Measurements from ENCODE around the gene LRFN2. TPM values are rescaled to one million over a fixed set of nuclear protein-coding genes. Genes with fewer than 3 reads are reported as not detected.

The LRFN2 gene
- total and polyA plus RNA-seq, 2 experiments from 2014 or later, result 0.33 to 0.54 TPM

GRCh38 chr6:40630488-40630887 is 43.3 kb upstream of the LRFN2 start:
- Histone ChIP-seq H3K4me1 (ENCODE audit: insufficient read depth) (no peaks in the 10 kb centered on the region), H4K20me1 (ENCODE audit: insufficient read depth, poor library complexity, severe bottlenecking) (no peaks in the 10 kb centered on the region), H3K9me3 (ENCODE audit: low read depth) (no peaks in the 10 kb centered on the region), H3K4me3 (no peak overlapping the region), H3K27me3 (peaks cover 3% of the 10 kb centered on the region), H3K27ac (no peak overlapping the region), H2AFZ (no peak overlapping the region), H3K36me3 (replicated peaks; ENCODE audit: insufficient read depth, low read depth) (no peaks in the 10 kb centered on the region), H3K9me2 (replicated peaks; ENCODE audit: insufficient read depth) (no peaks in the 10 kb centered on the region), H3K79me2 (no peaks in the 10 kb centered on the region), H3K4me2 (no peak overlapping the region)
- 76% methylated on average over 5 of the region's 5 CpGs for WGBS (ENCODE audit: low lambda C conversion rate, missing lambda C conversion rate)
- TF ChIP-seq EZH2 (IDR thresholded peaks at IDR 0.05; ENCODE audit: borderline replicate concordance) (no peak), EZH2phosphoT487 (IDR thresholded peaks at IDR 0.05; ENCODE audit: low read depth, severe bottlenecking, unreplicated experiment) (no peak), CTCF (IDR thresholded peaks at IDR 0.05; ENCODE audit: poor library complexity) (no peak)
- no peak for DNase-seq (ENCODE audit: low spot score)

DNA sequence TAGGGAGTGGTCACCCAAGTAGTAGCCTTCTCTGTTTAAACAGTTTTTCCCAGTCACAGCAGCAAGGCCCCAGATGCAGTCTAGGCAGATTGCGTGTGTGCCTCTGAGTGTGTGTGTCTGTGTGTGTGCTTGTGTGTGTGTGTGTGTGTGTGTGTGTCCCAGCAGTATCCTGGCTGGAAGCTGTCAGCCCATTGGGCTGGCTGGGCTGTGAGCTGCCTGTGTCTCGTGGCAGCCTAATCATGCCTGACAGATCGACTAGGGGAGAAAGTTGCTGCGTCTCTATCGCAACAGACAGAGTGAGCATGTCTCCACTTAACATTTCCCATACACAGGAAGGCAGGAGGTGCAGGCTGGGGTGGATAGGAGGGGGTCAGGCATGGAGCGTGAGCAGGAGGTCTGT is 42.9 kb upstream of the LRFN2 start:
- TF ChIP-seq CTCF (IDR thresholded peaks at IDR 0.05; ENCODE audit: poor library complexity) (no peak), EZH2phosphoT487 (IDR thresholded peaks at IDR 0.05; ENCODE audit: low read depth, severe bottlenecking, unreplicated experiment) (no peak), EZH2 (IDR thresholded peaks at IDR 0.05; ENCODE audit: borderline replicate concordance) (no peak)
- no peaks in the 10 kb centered on the region for H3K9me2 ChIP-seq (replicated peaks; ENCODE audit: insufficient read depth)
- no peaks in the 10 kb centered on the region for H3K9me3 ChIP-seq (ENCODE audit: low read depth)
- no peaks in the 10 kb centered on the region for H4K20me1 ChIP-seq (ENCODE audit: insufficient read depth, poor library complexity, severe bottlenecking)
- peak; percentile 13 for DNase-seq (ENCODE audit: low spot score)
- no peaks in the 10 kb centered on the region for H3K79me2 ChIP-seq
- WGBS (ENCODE audit: low lambda C conversion rate, missing lambda C conversion rate), result 67% methylated on average over 6 of the region's 6 CpGs
- H3K27me3 ChIP-seq, result peaks cover 3% of the 10 kb centered on the region
- no peak overlapping the region for H2AFZ ChIP-seq
- no peaks in the 10 kb centered on the region for H3K4me1 ChIP-seq (ENCODE audit: insufficient read depth)
- H3K4me3 ChIP-seq, result no peak overlapping the region
- H3K27ac ChIP-seq, result no peak overlapping the region
- H3K4me2 ChIP-seq, result no peak overlapping the region
- no peaks in the 10 kb centered on the region for H3K36me3 ChIP-seq (replicated peaks; ENCODE audit: insufficient read depth, low read depth)

GRCh38 chr6:40629463-40629862 is 42.3 kb upstream of the LRFN2 start:
- Histone ChIP-seq H3K36me3 (replicated peaks; ENCODE audit: insufficient read depth, low read depth) (no peaks in the 10 kb centered on the region), H3K9me3 (ENCODE audit: low read depth) (no peaks in the 10 kb centered on the region)
- WGBS (ENCODE audit: low lambda C conversion rate, missing lambda C conversion rate), result 90% methylated on average over 6 of the region's 6 CpGs

More at GRCh38 chr6:40629463-40629862, 42.3 kb upstream of the LRFN2 start:
- Histone ChIP-seq H3K9me2 (replicated peaks; ENCODE audit: insufficient read depth) (no peaks in the 10 kb centered on the region), H3K27ac (no peak overlapping the region), H3K27me3 (peaks cover 3% of the 10 kb centered on the region), H3K4me3 (no peak overlapping the region), H3K4me2 (no peak overlapping the region), H4K20me1 (ENCODE audit: insufficient read depth, poor library complexity, severe bottlenecking) (no peaks in the 10 kb centered on the region), H3K79me2 (no peaks in the 10 kb centered on the region), H3K4me1 (ENCODE audit: insufficient read depth) (no peaks in the 10 kb centered on the region), H2AFZ (no peak overlapping the region)
- DNase-seq (ENCODE audit: low spot score), result no peak
- TF ChIP-seq EZH2phosphoT487 (IDR thresholded peaks at IDR 0.05; ENCODE audit: low read depth, severe bottlenecking, unreplicated experiment) (no peak), EZH2 (IDR thresholded peaks at IDR 0.05; ENCODE audit: borderline replicate concordance) (no peak), CTCF (IDR thresholded peaks at IDR 0.05; ENCODE audit: poor library complexity) (no peak)

Data from hepatocyte (in vitro differentiated cells).